Endometrial microvascular endothelial cells (primary cell): ENCODE data around the gene ANXA11. TPM values are rescaled to one million over a fixed set of nuclear protein-coding genes. Genes with fewer than 3 reads are reported as not detected.
"Not testable (repeated sequence)": the region's sequence is repeated elsewhere in the genome, so short reads cannot be mapped to it uniquely, and the experiment has no call there.

Source experiments
- in situ Hi-C: cut with HindIII; loops from 2 replicates; pipeline ENCODE4 v1.10.0; 2017; ENCODE audit warnings: low sequenced_read_pairs, low pct_unique_long_range_greater_than_20kb; ENCODE audit errors: inconsistent ontology term
- total RNA-seq: library from RNA; depleted of rRNA; stranded (reverse); fragments of >200 nt; gene quantifications from one replicate; pipeline ENCODE4 v1.2.3, GENCODE V29; 2015; ENCODE audit errors: inconsistent ontology term

Gene ANXA11
- total RNA-seq, 1 donor from 2014 or later, result 109 TPM

DNA sequence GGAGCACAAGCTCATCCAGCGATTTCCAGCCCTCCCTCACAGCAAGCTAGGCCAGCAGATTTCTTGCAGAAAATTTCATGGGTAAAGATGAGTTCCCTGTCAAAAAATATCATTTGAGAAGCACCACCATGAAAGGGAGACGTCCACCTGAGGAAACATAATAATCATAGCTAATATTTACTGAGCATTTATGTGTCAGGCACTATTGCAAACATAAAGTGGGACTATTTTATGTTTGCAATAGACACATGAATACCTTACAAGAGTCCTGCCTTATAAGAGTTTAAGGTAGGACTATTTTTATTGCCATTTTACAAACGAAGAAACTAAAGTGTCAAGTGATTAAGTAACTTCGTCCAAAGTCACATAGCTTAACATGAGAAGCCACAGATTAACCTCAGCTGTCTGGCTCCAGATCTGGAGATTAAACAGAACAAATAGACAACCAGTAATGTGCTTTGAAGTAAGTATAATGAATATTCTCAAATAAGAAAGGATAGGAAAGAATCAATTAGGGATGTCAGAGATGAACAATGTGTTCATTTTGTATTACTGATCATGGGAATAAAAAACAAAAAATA, 7.3 kb upstream of the ANXA11 start:
- in situ Hi-C loops, result not testable (repeated sequence)

DNA sequence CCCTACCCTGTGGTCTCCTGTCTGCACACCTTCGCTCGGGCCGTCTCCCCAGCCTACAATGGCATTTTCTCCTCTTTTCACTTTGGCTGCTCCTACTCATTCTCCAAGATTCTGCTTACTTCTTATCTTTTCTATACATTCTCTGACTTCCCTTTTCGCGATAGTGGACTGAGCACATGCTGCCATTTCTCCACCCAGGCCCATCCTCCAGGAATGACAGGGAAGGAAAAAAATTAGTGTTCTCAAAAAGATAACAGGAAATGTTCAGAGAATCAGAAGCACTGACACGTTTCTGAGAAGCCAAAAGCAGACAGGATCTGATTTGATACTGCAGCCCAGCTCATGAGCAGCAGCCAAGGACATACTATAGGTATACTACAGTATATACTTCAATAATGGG, 6.4 kb upstream of the ANXA11 start:
- in situ Hi-C loops, result no loop called here

DNA sequence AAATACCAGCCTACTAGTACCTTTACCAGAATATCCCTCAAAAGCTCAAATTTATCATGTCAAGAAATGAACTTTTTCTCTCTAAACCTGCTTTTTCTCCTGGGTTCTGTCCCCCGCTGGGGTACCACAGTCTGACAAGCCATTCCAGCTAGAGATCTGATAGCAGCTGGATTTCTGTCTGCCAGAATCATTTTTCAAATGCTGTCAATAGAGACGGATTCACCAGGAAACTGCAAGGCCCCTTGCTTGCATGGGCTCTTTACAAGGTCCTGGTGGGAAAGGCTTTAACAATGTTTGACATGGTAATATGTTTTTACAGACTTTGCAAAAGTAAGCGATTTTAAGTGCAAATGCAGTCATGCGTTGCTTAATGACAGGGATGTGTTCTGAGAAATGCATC, 4.9 kb upstream of the ANXA11 start:
- in situ Hi-C loops, result no loop called here

DNA sequence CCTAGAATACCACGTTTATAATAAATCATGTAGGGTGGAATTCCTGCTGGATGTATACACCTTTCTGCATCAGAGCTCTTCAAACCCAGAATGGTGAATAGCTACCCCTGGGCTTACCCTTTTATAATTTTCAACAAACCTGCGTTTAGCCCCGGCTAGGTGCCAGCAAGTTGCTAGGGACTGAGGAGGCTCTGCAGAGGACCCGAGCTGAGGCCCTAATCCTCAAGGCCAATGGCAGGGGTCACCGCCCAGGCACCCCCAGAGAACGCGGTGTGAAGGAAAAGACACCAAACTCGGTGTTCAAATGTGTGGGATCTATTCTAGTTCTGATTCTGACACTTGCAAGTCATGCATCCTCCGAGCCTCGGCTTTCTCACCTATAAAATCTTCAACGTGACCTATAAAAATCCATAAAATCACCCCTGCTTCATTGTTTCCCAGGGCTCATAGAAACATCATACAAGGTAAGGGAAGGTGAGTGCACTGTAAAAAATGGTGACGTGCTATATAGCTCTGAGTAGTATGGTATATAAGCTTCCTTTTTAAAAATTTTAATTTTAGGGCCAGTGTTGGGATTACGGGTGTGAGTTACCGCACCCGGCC, 2.5 kb upstream of the ANXA11 start:
- in situ Hi-C loops, result no loop called here

DNA sequence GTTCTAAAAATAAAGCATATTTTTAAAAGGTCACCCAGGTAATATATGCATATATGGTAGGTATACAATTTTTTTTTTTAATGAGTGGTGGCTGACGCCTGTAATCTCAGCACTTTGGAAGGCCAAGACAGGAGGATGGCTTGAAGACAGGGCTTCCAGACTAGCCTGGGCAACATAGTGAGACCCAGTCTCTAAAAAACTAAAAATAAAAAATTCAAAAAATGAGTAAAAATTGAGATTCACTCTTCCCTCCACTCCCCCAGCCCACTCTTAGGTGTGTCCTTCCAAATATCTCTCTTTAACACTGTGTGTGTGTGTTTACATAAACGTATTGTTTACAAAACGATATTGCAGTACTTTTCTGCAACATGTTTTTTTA, 929 bp upstream of the ANXA11 start:
- in situ Hi-C loops, result no loop called here

DNA sequence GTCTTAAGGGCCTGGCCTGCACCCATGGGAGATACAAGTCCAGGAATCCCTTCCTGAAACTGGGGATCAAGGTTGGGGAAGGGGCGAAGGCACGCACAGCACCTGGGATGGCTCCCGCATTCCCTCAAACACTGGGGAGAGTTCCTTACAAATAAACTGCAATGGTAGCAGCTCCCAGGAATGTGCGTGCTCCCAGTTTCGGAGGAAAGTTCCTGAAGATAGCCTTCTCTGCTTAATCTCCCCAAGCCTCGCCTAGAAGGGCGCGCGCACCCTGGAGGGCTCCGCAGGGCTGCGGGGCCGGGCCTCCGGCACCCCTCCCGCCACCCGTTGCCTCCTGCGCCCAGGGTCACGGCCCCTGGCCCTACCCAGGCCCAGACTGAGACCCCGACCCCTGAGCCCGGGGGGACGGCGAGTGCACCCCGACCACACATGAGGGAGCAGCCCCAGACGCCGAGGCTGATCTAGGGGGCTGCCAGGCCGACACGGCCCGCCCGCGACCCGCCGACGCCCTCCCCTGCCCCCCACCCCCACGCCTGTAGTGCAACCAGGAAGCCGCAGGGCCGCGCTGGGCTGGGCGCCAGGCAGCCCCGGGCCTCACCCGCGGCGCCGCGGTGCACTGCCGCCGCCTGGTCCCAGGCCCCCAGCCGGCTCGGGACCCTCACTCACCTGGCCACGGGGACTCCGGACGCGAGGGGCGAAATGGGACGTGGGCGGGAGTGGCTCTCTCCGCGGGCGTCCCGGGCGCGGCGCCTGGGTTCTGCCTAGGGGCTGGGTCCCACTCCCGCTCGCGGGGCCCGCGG, 460 bp downstream of the ANXA11 start:
- in situ Hi-C loops, result no loop called here

DNA sequence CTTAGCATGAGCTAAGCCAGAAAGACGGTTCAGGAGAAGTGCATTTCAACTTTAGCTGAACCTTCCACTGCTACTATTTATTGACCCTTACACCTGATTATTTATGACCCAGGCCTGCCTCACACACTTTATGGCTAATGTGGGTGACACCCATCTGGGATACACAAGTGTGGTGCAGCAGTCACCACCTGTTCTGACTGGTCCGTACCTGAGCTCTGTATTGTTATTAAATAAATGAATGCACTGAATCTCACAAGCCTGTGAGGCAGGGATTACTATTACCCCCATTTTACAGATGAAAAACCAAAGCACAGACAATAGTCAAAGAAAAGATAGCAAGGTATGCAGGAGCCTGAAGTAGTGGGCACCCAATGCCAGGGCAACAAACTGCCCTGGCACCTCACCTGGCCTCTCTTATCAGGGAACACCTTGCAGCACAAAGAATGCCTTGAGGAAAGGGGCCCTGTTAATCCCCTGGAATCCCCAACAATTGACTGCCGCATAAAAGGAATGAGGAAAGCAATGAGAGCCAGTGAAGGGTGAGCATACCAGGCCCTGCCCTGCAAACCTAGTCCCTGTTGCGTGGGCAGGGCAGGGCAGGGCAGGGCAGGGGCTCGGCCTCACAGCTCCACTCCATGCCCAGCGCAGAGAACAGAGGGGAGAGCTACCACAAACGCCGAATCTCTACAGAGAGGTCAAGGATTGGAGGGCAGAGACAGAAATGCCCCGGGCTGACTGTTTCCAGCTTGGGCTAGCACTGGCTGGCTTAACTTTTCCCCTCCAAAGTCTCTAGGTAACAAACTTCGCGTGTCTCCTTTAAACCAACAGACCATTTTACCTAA, 1.3 kb downstream of the ANXA11 start:
- in situ Hi-C loops, result no loop called here

DNA sequence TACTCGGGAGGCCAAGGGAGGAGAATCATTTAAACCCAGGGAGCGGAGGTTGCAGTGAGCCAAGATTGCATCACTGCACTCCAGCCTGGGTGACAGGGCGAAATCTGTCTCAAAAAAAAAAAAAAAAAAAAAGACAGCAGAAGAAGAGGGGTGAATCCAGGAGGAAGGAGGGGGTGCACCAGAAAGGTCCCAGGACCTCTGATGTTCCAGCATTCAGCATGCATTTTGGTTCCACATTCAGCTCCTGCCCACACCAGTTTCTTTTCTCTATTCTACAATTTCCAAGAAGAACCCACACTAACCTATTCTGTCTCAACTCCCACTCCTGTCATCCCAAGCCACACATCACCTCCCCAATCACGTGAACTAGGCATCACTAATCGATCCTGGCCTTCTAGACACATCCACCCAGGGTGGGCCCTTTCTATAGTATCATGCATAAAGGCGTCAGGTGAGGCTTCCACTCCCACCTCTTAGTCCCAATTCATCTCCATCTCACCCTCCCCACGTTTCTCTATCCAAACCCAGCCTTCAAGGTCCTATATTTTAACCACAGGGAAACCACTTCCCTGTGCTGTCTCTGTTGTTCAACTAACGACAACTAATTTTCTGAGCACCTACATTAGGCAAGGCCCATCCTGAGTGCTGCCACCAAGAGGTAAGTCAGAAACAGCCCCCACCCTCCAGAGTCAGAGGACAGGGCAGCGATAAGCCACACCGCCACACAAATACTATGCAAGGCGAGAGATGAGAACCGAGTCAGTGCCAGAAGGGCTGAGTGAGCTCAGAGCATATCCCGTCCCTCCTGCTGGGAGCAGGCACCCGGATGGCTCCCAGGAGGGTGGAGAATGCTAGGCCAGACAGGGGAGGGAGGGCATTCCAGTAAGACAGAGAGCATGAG, 2.2 kb downstream of the ANXA11 start:
- in situ Hi-C loops, result no loop called here

DNA sequence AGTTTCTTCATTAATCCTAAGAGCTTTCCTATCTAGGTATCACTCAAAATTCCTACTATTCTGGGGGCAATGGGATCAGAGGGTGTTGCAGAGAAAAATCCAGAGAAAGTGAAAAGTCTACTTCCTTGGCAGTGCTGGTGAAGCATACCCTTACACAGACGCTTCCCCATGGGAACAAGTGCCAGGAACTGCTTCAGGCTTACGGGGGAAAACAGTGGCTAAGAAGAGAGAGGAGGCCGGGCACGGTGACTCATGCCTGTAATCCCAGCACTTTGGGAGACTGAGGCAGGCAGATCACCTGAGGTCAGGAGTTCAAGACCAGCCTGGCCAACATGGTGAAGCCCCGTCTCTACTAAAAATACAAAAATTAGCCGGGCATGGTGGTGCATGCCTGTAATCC, 2.8 kb downstream of the ANXA11 start:
- in situ Hi-C loops, result not testable (repeated sequence)

DNA sequence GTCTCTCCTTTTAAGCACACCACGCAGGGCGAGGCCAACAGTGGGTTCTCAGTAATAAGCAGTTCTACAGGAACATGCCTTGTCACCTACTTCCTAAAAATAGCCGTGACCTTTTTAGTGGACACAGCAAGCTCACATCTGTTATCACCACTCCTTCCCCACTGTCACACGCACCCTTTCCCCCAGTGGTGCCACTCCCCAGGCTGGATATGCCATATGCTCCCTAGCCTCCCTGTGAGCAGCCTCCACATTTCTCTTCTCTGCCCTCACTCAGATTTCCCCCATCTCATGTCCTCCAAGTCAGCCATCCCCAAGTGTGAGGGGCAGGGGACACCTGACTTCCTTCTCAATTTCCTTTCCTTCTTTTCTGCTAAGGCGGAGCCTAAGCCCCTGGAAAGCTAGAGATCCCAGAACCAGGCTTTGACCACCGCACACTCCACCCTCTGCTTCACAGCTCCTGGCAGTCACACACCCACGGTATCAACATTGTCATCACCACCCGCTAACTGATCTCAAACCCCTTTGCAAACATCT, 3.7 kb downstream of the ANXA11 start:
- in situ Hi-C loops, result no loop called here

DNA sequence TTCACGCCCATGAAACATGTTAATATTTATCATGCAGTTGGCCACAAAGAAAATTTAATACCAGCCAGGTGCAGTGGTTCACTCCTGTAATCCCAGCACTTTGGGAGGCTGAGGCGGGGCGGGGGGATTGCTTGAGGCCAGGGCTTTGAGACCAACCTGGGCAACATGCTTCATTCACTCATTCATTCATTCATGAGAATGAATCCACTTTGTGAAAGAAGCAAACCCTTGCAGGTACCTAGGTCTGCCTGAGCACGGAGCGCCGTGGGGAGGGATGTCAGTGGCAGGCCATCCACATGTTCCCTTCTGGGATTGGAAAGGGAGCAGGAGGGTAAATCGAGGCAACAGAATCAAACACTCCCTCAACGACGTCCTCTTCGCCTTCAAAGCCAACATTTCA, 4.7 kb downstream of the ANXA11 start:
- in situ Hi-C loops, result no loop called here

DNA sequence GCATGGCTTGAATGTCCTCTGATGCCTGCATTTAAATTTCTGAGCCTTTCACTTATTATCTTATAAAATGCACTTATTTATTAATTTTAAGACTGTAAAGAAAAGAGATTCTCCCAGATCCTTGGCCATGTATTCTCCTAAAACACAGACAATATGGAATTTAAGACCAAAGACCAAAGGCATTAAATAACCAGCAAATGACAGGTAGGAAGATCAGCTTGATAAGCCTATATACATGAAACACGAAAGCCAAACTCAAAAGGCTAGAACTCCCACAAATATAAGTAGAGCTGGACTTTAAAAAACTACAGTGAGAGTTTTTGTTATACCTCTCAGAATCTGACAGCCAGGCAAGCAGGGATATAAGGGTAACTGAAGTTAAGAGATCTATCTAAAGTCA, 5.1 kb downstream of the ANXA11 start:
- in situ Hi-C loops, result no loop called here

DNA sequence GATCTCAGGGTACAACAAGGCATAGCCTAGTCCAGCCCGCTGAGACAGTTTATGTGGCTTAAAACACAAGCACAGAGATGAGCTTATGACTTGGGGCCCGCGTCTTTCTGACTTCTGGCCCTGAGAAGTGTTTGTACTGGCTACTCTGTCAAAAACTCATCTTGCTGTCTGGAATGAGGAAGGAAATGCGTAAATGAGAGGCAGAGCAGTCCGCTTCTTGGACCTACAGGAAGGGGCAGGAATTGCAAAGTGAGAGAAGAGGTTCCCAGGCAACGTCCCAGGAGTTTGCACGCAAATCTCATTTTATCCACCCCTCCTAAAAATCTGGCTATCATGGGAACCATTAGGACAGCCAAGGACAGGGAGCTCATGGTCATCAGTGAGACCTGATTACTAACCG, 5.5 kb downstream of the ANXA11 start:
- in situ Hi-C loops, result no loop called here

DNA sequence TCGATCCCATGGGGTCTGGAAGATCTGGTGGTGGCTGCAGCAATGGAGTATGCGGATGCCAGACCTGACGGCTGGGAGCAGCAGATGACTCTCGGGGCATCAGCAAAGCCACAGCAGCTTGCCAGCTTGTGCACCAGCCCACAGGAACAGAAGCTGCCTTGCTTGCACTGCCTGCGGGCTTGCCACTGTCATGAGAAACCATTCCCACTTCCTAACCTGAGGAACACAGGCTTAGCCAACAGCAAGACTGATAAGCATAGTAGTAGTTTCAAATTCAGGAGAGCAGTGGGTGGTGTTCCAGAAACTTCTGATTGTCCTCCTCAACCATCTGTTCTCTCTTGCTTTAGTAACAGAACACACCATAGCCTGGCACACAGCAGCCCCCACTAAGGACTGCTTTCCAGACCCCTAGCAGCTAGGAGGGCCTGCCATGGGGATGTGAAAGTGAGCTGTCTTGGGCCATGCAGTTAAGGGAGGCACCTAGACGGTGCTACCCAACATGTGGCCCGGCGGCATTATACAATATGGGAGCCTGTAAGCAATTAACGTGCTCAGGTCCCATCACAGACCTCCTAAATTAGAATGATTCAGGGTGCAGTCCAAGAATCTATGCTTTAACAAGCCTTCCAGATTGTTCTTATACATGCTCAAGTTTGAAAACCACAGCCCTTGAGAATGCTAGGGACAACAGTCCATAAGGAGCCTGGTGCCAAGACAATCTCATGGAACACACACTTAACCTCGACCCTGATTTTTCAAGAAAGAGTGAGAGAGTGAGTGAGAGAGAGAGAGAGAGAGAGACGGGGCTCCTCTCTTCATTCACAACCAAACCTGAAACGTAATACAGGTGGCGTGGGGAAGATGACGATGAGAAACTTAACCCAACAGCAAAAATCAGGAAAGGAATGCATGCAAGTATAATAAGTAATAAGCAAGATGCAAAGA, 7.1 kb downstream of the ANXA11 start:
- in situ Hi-C loops, result no loop called here

DNA sequence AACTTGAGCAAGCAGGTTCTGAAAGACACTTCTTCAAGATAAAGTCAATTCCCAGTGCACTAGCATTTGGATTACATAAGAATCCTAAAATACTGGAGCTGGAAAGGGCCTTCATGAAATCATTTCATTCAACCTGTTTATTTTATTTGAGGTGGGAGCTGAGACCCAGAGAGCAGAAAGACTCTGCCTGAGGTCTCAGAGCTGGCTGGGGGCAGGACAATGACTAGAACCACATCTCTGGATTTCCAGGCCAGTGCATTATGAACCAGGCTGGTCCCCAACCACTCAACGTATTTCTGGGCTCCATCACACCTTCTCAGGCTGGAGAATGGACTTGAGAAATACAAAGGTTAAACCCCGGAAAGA, 8.4 kb downstream of the ANXA11 start:
- in situ Hi-C loops, result no loop called here

DNA sequence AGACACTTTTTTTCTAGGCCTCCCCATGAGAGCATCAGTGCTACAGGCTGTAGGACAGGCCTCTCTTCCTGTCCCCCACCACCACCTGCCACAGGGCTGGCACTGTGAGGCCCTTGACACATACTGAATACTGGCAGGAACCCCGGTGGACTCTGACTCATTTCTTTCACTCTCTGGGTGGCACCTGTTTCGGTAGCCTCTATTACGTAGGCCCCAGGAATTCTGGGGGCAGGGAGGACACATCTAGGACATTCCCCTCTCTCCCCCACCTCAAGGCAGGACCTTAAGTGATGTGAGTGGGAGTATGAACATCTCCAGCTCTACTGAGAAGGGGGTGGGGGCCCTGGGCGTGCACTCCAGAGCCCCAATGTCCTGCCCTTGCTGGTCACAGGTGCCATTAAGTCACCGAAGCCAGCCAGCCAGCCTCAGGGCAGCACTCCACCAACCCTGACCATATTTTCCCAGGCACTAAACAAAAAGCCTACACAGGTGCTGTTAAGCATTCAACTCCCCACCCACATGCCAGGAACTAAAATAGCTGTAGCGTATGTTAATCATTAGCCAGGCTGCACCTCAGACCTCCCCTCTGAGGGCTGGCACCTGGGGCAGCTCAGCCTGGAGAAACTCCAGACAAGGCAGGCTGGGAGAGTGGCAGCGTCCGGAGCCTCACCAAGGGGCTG, 8.9 kb downstream of the ANXA11 start:
- in situ Hi-C loops, result no loop called here

DNA sequence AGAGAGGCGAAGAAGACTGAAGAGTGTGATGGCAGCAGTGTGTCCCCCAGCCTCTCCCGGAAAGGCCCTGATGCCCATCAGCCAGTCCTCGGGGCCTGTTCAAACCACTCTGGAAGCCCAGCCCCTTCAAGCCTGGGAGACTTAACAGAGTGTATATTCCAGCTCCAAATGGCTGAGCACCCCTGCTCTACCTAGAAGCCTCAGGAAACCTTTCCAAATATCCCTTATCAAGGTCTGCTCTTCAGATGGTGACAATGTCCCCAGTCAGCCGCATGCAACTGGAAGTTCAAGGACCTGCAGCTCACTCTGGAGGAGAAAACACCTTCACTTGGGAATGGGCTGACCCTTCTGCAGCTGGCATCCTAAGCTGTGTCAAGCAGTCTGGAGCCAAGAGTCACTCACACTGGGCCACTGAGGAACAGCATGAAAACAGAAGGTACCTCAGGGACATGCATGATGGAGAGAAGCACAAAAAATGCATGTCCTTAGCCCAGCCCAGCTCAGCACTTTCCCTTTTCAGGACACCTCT, 10.2 kb downstream of the ANXA11 start:
- in situ Hi-C loops, result no loop called here
